ENCODE measurements around the gene COX7A1. TPM values are rescaled to one million over a fixed set of nuclear protein-coding genes. Genes with fewer than 3 reads are reported as not detected.

The COX7A1 gene
- total RNA-seq, 4 donors from 2014 or later: 165 to 421 (median 223) TPM

DNA sequence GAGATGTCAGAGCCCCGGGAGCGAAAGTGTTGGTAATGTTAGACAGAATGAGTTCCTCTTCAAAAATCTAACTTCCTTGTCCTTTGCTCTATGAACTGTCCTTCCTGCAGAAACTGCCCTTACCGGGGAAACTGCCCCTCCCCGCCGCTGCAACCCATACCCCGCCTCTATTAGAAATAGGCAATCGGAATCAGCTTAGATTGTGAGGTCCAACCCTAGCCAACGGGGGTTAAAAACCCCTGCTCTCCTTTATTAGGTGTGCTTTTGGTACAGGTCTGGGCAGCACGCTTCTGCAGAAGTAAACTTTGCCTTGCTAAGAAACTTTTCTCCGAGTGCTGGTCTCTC lies 23.9 kb downstream of the COX7A1 start:
- no peak for DNase-seq
- in situ Hi-C loops (cut with MboI; ENCODE audit: low sequenced_read_pairs in 4 of 4): loop anchor here in 2 of 4 donors (5.0 to 25.0 kb wide), 3 partner anchors 39 to 366 kb away; partner anchors contain the start of genes HSPB6 (in 1 of the 2) and PROSER3 (in 1 of the 2)
- peaks cover 11 to 20% of the 10 kb centered on the region in 2 donors for H3K4me1 ChIP-seq
- intact Hi-C loops (cut with DNase I; ENCODE audit: low total_unique reads): loop anchor here (1.0 kb wide), 2 partner anchors 24 to 86 kb away; partner anchors contain the start of genes COX7A1 and ZNF565
- peak in 1 of 2 donors; percentile 4 for ATAC-seq
- no peaks in the 10 kb centered on the region for H3K27me3 ChIP-seq
- H3K9me3 ChIP-seq: no peaks in the 10 kb centered on the region
- H3K36me3 ChIP-seq: peaks cover 0 to 21% of the 10 kb centered on the region in 2 donors
- no peak for TF ChIP-seq POLR2A (IDR thresholded peaks at IDR 0.05)
- TF ChIP-seq, protein P1, sequence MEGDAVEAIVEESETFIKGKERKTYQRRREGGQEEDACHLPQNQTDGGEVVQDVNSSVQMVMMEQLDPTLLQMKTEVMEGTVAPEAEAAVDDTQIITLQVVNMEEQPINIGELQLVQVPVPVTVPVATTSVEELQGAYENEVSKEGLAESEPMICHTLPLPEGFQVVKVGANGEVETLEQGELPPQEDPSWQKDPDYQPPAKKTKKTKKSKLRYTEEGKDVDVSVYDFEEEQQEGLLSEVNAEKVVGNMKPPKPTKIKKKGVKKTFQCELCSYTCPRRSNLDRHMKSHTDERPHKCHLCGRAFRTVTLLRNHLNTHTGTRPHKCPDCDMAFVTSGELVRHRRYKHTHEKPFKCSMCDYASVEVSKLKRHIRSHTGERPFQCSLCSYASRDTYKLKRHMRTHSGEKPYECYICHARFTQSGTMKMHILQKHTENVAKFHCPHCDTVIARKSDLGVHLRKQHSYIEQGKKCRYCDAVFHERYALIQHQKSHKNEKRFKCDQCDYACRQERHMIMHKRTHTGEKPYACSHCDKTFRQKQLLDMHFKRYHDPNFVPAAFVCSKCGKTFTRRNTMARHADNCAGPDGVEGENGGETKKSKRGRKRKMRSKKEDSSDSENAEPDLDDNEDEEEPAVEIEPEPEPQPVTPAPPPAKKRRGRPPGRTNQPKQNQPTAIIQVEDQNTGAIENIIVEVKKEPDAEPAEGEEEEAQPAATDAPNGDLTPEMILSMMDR (IDR thresholded peaks at IDR 0.05 in 4 of 5, conservative IDR thresholded peaks at IDR 0.05 in 1 of 5): no peak
- peak overlapping the region; percentile 39 to 61 (median 52) for H3K4me3 ChIP-seq
- peak overlapping the region; percentile 80 to 86 (median 82) for H3K27ac ChIP-seq

DNA sequence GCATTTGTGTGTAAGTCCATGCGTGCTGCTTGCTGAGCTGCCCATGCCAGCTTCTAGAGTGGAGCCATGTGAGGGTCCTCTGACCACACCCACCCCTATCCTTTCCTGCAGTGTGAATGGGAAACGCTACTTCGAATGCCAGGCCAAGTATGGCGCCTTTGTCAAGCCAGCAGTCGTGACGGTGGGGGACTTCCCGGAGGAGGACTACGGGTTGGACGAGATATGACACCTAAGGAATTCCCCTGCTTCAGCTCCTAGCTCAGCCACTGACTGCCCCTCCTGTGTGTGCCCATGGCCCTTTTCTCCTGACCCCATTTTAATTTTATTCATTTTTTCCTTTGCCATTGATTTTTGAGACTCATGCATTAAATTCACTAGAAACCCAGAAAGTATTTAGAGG lies 26.7 kb downstream of the COX7A1 start:
- H3K9me3 ChIP-seq: no peaks in the 10 kb centered on the region
- DNase-seq: no peak
- TF ChIP-seq, protein P1 (IDR thresholded peaks at IDR 0.05 in 4 of 5, conservative IDR thresholded peaks at IDR 0.05 in 1 of 5): no peak
- no peak for TF ChIP-seq POLR2A (IDR thresholded peaks at IDR 0.05)
- H3K36me3 ChIP-seq: peaks cover 0 to 35% of the 10 kb centered on the region in 2 donors
- H3K4me3 ChIP-seq: no peak overlapping the region
- in situ Hi-C loops (cut with MboI; ENCODE audit: low sequenced_read_pairs in 4 of 4): loop anchor here in 2 of 4 donors (5.0 to 25.0 kb wide), 3 partner anchors 42 to 363 kb away; partner anchors contain the start of genes HSPB6 (in 1 of the 2) and PROSER3 (in 1 of the 2)
- H3K4me1 ChIP-seq: peaks cover 11 to 20% of the 10 kb centered on the region in 2 donors
- no peaks in the 10 kb centered on the region for H3K27me3 ChIP-seq
- intact Hi-C loops (cut with DNase I; ENCODE audit: low total_unique reads): no loop called here
- ATAC-seq: no peak
- no peak overlapping the region for H3K27ac ChIP-seq

DNA sequence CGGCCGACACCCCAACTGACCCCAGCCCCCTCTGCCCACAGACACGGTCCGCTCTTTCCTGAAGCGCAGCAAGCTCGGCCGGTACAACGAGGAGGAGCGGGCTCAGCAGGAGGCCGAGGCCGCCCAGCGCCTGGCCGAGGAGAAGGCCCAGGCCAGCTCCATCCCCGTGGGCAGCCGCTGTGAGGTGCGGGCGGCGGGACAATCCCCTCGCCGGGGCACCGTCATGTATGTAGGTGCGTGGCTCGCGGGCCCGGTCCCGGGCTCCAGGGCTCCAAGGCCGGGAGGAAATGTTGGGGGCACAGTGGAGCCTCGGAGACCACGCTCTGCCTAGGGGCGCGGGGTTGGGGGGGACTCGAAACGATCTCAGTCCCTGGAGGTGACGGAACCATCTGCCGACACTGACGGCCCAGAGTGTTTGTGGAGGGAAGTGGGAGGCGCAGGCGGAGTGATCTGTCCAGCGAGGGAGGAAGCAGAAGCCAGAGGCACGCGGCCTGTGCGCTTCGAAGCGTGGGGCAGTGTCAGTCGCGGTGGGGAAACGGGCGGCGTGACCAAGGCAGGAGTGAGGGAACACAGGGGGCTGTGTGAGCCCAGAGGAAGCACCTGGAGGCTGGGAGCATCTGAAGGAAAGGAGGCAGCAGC lies 30.6 kb downstream of the COX7A1 start:
- H3K27ac ChIP-seq: no peak overlapping the region
- H3K27me3 ChIP-seq: no peaks in the 10 kb centered on the region
- H3K4me3 ChIP-seq: no peak overlapping the region
- H3K4me1 ChIP-seq: peaks cover 0 to 1% of the 10 kb centered on the region in 2 donors
- no peaks in the 10 kb centered on the region for H3K9me3 ChIP-seq
- ATAC-seq (no peak), DNase-seq (no peak)
- no peak for TF ChIP-seq POLR2A (IDR thresholded peaks at IDR 0.05)
- TF ChIP-seq, protein P1 (IDR thresholded peaks at IDR 0.05 in 4 of 5, conservative IDR thresholded peaks at IDR 0.05 in 1 of 5): no peak
- in situ Hi-C loops (cut with MboI; ENCODE audit: low sequenced_read_pairs in 4 of 4) (no loop called here), intact Hi-C loops (cut with DNase I; ENCODE audit: low total_unique reads) (no loop called here)
- peaks cover 0 to 61% of the 10 kb centered on the region in 2 donors for H3K36me3 ChIP-seq

DNA sequence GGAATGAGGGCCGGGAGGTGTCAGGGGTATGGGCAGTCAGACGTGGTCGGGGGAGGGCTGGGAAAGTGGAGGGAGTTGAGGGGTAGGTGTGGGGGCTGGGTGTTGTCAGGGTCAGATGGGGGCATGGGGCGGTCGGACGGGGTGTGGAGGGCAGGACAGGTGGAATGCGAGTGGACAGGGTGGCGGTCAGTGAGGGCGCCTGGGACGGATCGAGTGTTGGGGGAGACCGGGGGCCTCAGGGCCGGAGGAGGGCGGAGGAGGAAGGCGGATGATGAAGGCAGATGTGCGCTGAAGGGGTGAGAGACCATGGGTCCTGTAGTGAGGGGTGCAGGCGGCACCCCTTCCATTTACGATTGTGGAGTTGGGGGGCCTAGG lies 31.3 kb downstream of the COX7A1 start:
- H3K27me3 ChIP-seq: no peaks in the 10 kb centered on the region
- in situ Hi-C loops (cut with MboI; ENCODE audit: low sequenced_read_pairs in 4 of 4) (no loop called here), intact Hi-C loops (cut with DNase I; ENCODE audit: low total_unique reads) (no loop called here)
- no peak overlapping the region for H3K4me3 ChIP-seq
- peaks cover 3 to 7% of the 10 kb centered on the region in 2 donors for H3K4me1 ChIP-seq
- no peak overlapping the region for H3K27ac ChIP-seq
- TF ChIP-seq, protein P1 (IDR thresholded peaks at IDR 0.05 in 4 of 5, conservative IDR thresholded peaks at IDR 0.05 in 1 of 5): no peak
- no peak for TF ChIP-seq POLR2A (IDR thresholded peaks at IDR 0.05)
- ATAC-seq: no peak
- DNase-seq: no peak
- peaks cover 0 to 63% of the 10 kb centered on the region in 2 donors for H3K36me3 ChIP-seq
- no peaks in the 10 kb centered on the region for H3K9me3 ChIP-seq
